ENCODE data around the gene SLC34A1. TPM values are rescaled to one million over a fixed set of nuclear protein-coding genes. Genes with fewer than 3 reads are reported as not detected.

Gene SLC34A1
- total and polyA plus RNA-seq, 2 of the 13 experiments (the other 11 are each of a cell fraction or from before 2014, with no cell fraction given), result 0.03 to 0.20 TPM

GRCh38 chr5:177351392-177352329 is 32.6 kb upstream of the SLC34A1 start, which contains the start of gene LMAN2 (continued):
- no peak for TF ChIP-seq RNF219 (CRISPR knock-in tag; IDR thresholded peaks at IDR 0.05)
- no peak for TF ChIP-seq ZNF362 (CRISPR knock-in tag; IDR thresholded peaks at IDR 0.05; ENCODE audit: borderline replicate concordance)
- TF ChIP-seq ZNF562 (CRISPR knock-in tag; IDR thresholded peaks at IDR 0.05; ENCODE audit: borderline replicate concordance), result no peak
- peak; percentile 68 for TF ChIP-seq POLR2A (IDR thresholded peaks at IDR 0.05; ENCODE audit: insufficient read depth in 1 of 2, low read depth in 2 of 2, low read length in 2 of 2)
- peak in 1 of 2 experiments; percentile 74; a peak in 2 of 4 replicates for TF ChIP-seq KLF16 (CRISPR knock-in tag; IDR thresholded peaks at IDR 0.05)
- peak; percentile 98 for TF ChIP-seq ZNF501 (CRISPR knock-in tag; IDR thresholded peaks at IDR 0.05)
- no peak for TF ChIP-seq ZNF781 (CRISPR knock-in tag; IDR thresholded peaks at IDR 0.05; ENCODE audit: borderline replicate concordance, not compliant biosample characterization)
- TF ChIP-seq ZNF614 (CRISPR knock-in tag; IDR thresholded peaks at IDR 0.05; ENCODE audit: borderline replicate concordance), result 0 out of 2 replicates have a peak, but pooled peaks have one; percentile 21
- peak; percentile 79; the same call in 1 of the 2 replicates for TF ChIP-seq ZNF747 (CRISPR knock-in tag; IDR thresholded peaks at IDR 0.05; ENCODE audit: borderline replicate concordance)
- peak; percentile 76; the same call in 1 of the 2 replicates for TF ChIP-seq TRAFD1 (CRISPR knock-in tag; IDR thresholded peaks at IDR 0.05; ENCODE audit: borderline replicate concordance)
- no peak for TF ChIP-seq ZFP36 (IDR thresholded peaks at IDR 0.05; ENCODE audit: borderline replicate concordance, low read depth, low read length, partially characterized antibody)
- 0 out of 2 replicates have a peak, but pooled peaks have one; percentile 62 for TF ChIP-seq ZNF674 (CRISPR knock-in tag; IDR thresholded peaks at IDR 0.05; ENCODE audit: low read depth)
- no peak for TF ChIP-seq CBX2 (IDR thresholded peaks at IDR 0.05; ENCODE audit: low read depth, low read length)
- TF ChIP-seq CBX2 (CRISPR knock-in tag; IDR thresholded peaks at IDR 0.05; ENCODE audit: low read depth), result no peak
- TF ChIP-seq SMARCE1 (IDR thresholded peaks at IDR 0.05; ENCODE audit: borderline replicate concordance), result no peak
- TF ChIP-seq ZFP91 (CRISPR knock-in tag; IDR thresholded peaks at IDR 0.05; ENCODE audit: borderline replicate concordance), result peak; percentile 87; the same call in 1 of the 2 replicates
- TF ChIP-seq RNF2 (conservative IDR thresholded peaks at IDR 0.05; ENCODE audit: low read depth), result no peak
- TF ChIP-seq ZBTB14 (CRISPR knock-in tag; IDR thresholded peaks at IDR 0.05), result 0 out of 2 replicates have a peak, but pooled peaks have one; percentile 52
- no peak; the same call in 1 of the 2 replicates for TF ChIP-seq ARHGAP35 (CRISPR knock-in tag; IDR thresholded peaks at IDR 0.05; ENCODE audit: borderline replicate concordance)
